ENCODE data around the gene ACOT13.
"Not testable (repeated sequence)": the region's sequence is repeated elsewhere in the genome, so short reads cannot be mapped to it uniquely, and the experiment has no call there.

DNA sequence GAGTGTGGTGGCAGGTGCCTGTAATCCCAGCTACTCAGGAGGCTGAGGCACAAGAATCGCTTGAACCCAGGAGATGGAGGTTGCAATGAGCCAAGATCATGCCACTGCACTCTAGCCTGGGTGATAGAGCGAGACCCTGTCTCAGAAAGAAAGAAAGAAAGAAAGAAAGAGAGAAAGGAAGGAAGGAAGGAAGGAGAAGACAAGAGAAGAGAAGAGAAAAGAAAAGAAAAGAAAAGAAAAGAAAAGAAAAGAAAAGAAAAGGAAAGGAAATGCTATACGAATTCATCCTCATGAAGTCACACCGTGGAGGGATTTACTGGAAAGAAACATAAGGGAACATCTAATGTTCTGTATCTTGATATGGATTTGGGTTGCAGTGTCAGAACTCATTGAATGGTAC, 67.8 kb downstream of the ACOT13 start:
- not testable (repeated sequence) for TF ChIP-seq POLR2A (IDR thresholded peaks at IDR 0.05; ENCODE audit: low read depth); POLR2AphosphoS5 (IDR thresholded peaks at IDR 0.05); EP300 (IDR thresholded peaks at IDR 0.05)
- TF ChIP-seq, protein P1, sequence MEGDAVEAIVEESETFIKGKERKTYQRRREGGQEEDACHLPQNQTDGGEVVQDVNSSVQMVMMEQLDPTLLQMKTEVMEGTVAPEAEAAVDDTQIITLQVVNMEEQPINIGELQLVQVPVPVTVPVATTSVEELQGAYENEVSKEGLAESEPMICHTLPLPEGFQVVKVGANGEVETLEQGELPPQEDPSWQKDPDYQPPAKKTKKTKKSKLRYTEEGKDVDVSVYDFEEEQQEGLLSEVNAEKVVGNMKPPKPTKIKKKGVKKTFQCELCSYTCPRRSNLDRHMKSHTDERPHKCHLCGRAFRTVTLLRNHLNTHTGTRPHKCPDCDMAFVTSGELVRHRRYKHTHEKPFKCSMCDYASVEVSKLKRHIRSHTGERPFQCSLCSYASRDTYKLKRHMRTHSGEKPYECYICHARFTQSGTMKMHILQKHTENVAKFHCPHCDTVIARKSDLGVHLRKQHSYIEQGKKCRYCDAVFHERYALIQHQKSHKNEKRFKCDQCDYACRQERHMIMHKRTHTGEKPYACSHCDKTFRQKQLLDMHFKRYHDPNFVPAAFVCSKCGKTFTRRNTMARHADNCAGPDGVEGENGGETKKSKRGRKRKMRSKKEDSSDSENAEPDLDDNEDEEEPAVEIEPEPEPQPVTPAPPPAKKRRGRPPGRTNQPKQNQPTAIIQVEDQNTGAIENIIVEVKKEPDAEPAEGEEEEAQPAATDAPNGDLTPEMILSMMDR (IDR thresholded peaks at IDR 0.05): not testable (repeated sequence)

All from esophagus muscularis mucosa (tissue), 4 donors.